ENCODE measurements around the gene PCARE.

Gene PCARE

GRCh38 chr2:29063646-29064345 lies 10.5 kb downstream of the PCARE start:
- DNase-seq (ENCODE audit: low read depth in 1 of 2, low spot score in 1 of 2): no peak

GRCh38 chr2:29063056-29063455 lies 11.3 kb downstream of the PCARE start:
- no peak for DNase-seq (ENCODE audit: low read depth in 1 of 2, low spot score in 1 of 2)

GRCh38 chr2:29062371-29062770 lies 12.0 kb downstream of the PCARE start:
- DNase-seq (ENCODE audit: low read depth in 1 of 2, low spot score in 1 of 2): no peak

- DNase-seq (ENCODE audit: low read depth in 1 of 2, low spot score in 1 of 2): no peak
These were observed 12.7 kb downstream of the PCARE start for GRCh38 chr2:29061616-29062015.

- no peak for DNase-seq (ENCODE audit: low read depth in 1 of 2, low spot score in 1 of 2)
These were observed 13.1 kb downstream of the PCARE start for GRCh38 chr2:29061176-29061575.

- no peak for DNase-seq (ENCODE audit: low read depth in 1 of 2, low spot score in 1 of 2)
These were observed 13.9 kb downstream of the PCARE start for GRCh38 chr2:29060441-29060840.

GRCh38 chr2:29059624-29060023 lies 14.7 kb downstream of the PCARE start:
- no peak for DNase-seq (ENCODE audit: low read depth in 1 of 2, low spot score in 1 of 2)

GRCh38 chr2:29057006-29057405 lies 17.3 kb downstream of the PCARE start:
- no peak for DNase-seq (ENCODE audit: low read depth in 1 of 2, low spot score in 1 of 2)

- DNase-seq (ENCODE audit: low read depth in 1 of 2, low spot score in 1 of 2): no peak
These were observed 17.9 kb downstream of the PCARE start for GRCh38 chr2:29056452-29056851.

- no peak for DNase-seq (ENCODE audit: low read depth in 1 of 2, low spot score in 1 of 2)
These were observed 18.7 kb downstream of the PCARE start for GRCh38 chr2:29055601-29056000.

GRCh38 chr2:29054430-29054829 lies 19.9 kb downstream of the PCARE start:
- no peak for DNase-seq (ENCODE audit: low read depth in 1 of 2, low spot score in 1 of 2)

- no peak for DNase-seq (ENCODE audit: low read depth in 1 of 2, low spot score in 1 of 2)
These were observed 20.5 kb downstream of the PCARE start for GRCh38 chr2:29053670-29054400.

- DNase-seq (ENCODE audit: low read depth in 1 of 2, low spot score in 1 of 2): no peak
These were observed 21.1 kb downstream of the PCARE start for GRCh38 chr2:29053223-29053622.

GRCh38 chr2:29052807-29053206 lies 21.5 kb downstream of the PCARE start:
- DNase-seq (ENCODE audit: low read depth in 1 of 2, low spot score in 1 of 2): no peak

- no peak for DNase-seq (ENCODE audit: low read depth in 1 of 2, low spot score in 1 of 2)
These were observed 22.6 kb downstream of the PCARE start for GRCh38 chr2:29051730-29052129.

- no peak for DNase-seq (ENCODE audit: low read depth in 1 of 2, low spot score in 1 of 2)
These were observed 23.7 kb downstream of the PCARE start for GRCh38 chr2:29050591-29050990.

GRCh38 chr2:29047083-29047845 lies 27.1 kb downstream of the PCARE start:
- DNase-seq (ENCODE audit: low read depth in 1 of 2, low spot score in 1 of 2): no peak

GRCh38 chr2:29046321-29046720 lies 28.0 kb downstream of the PCARE start:
- no peak for DNase-seq (ENCODE audit: low read depth in 1 of 2, low spot score in 1 of 2)

- DNase-seq (ENCODE audit: low read depth in 1 of 2, low spot score in 1 of 2): no peak
These were observed 29.9 kb downstream of the PCARE start for GRCh38 chr2:29044459-29044858.

- DNase-seq (ENCODE audit: low read depth in 1 of 2, low spot score in 1 of 2): no peak
These were observed 31.7 kb downstream of the PCARE start for GRCh38 chr2:29042561-29043075.

- no peak for DNase-seq (ENCODE audit: low read depth in 1 of 2, low spot score in 1 of 2)
These were observed 33.1 kb downstream of the PCARE start for GRCh38 chr2:29041161-29041660.

- no peak for DNase-seq (ENCODE audit: low read depth in 1 of 2, low spot score in 1 of 2)
These were observed 33.8 kb downstream of the PCARE start for GRCh38 chr2:29040552-29040951.

All from activated CD4-positive, alpha-beta T cell treated with anti-CD3 and anti-CD28 coated beads, Interleukin-2, amount 50 U/mL, for 24 hours (primary cell).